ENCODE measurements around the gene SPIRE1.

DNA sequence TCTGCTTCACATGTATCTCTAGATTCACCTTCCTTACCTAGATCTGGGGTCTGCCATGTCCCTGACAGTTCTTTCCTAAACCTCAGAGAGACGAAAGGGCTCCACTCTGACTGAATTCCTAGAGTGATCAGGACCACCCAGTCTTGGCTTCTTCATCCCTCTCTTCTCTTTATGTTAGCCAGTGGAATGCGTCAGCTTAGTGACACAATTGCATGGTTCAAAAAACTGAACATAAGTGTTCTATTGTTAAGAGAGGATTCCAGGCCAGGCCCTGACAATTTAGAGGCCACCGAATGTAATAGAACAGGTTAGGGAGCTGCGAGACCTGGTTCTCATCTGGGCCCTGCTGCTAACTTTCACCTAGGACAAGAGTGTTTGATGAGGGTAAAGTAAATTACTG, 240.2 kb downstream of the SPIRE1 start:
- TF ChIP-seq TOX (CRISPR knock-in tag; IDR thresholded peaks at IDR 0.05; ENCODE audit: borderline replicate concordance) (no peak), CSDC2 (CRISPR knock-in tag; IDR thresholded peaks at IDR 0.05) (no peak), ZNF8 (CRISPR knock-in tag; IDR thresholded peaks at IDR 0.05) (no peak), RARB (CRISPR knock-in tag; IDR thresholded peaks at IDR 0.05) (no peak), ZFP30 (CRISPR knock-in tag; IDR thresholded peaks at IDR 0.05) (no peak), ZFP3 (CRISPR knock-in tag; IDR thresholded peaks at IDR 0.05) (no peak), ZC3H10 (CRISPR knock-in tag; IDR thresholded peaks at IDR 0.05) (no peak), POU6F1 (CRISPR knock-in tag; IDR thresholded peaks at IDR 0.05; ENCODE audit: borderline replicate concordance, low read depth) (no peak), SNAI2 (CRISPR knock-in tag; IDR thresholded peaks at IDR 0.05) (no peak)
- TF ChIP-seq, protein P1, sequence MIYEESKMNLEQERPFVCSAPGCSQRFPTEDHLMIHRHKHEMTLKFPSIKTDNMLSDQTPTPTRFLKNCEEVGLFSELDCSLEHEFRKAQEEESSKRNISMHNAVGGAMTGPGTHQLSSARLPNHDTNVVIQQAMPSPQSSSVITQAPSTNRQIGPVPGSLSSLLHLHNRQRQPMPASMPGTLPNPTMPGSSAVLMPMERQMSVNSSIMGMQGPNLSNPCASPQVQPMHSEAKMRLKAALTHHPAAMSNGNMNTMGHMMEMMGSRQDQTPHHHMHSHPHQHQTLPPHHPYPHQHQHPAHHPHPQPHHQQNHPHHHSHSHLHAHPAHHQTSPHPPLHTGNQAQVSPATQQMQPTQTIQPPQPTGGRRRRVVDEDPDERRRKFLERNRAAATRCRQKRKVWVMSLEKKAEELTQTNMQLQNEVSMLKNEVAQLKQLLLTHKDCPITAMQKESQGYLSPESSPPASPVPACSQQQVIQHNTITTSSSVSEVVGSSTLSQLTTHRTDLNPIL (CRISPR knock-in tag; IDR thresholded peaks at IDR 0.05; ENCODE audit: low read depth): no peak
